HG03571 (cell line): ENCODE data around the gene CACHD1.
"Not testable (repeated sequence)": the region's sequence is repeated elsewhere in the genome, so short reads cannot be mapped to it uniquely, and the experiment has no call there.

Experiments
- ATAC-seq: cut with Tn5 transposase; IDR thresholded peaks from one replicate; pipeline ENCODE4 v1.9.1; 2021; ENCODE audit not compliant: unreplicated experiment

Gene CACHD1

DNA sequence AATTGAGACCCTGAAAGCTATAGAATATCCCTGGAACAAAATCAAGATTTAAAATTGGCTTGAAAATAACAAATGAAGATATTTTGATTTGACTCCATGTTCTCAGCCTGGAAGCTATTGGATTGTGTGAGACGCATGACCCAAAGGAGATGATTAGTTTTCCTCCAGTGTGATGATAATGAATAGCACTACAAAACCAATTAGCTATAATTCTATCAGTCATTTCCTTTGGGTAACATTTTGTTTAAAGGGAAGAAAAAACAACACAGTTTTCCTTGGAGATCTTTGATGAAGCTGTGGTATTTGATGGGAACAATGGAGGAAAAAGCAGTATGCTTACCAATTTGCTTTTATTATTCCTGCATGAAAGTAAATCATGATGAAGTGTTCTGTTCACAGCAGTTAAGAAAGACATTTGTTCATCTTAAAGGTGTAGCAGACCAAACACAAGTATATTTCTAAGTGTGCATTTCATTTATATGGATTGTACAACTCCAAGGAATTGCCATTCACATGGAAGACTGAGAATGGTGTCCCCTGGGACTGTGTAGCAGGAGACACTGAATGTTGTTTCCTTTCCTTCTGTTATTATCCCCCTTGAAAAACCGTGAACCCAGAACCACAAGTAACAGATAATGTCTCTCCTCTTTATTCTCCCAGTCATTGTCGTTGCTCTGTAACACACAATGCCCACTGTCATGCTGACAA is 111.4 kb downstream of the CACHD1 start:
- no peak for ATAC-seq

DNA sequence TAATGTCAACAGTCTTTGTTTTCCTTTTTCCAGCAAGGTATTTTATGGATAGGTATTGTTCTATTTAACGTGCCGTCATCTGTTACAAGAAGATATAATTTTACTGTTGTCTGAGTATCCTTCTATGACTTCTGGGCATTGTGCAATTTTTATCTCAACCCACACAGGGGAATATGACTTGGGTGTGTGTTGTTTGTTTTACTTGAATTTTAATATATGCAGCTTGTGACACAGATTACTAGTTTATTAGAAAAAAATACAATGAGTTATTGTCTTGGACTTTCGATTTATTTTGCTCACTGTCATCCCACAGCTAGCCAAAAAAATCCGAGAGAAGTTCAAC is 111.9 kb downstream of the CACHD1 start:
- ATAC-seq, result no peak

DNA sequence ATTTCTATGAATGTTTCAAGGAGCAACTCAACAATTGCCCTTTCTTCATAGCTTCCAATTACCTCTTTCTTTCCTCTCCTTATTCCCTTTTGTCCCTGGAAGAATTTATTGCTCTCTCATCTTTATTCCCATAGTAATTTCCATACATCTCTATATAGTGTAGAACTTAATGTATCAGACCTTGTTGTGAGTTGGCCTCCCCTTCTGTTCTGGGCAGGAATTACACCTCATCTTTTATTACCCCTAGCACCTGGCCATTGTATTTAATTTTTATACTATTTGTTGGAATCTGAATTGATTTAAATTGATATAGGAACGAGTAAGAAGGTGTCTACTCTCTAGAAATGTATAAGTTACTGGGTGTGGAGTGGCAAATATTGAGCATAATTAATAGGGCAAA is 114.5 kb downstream of the CACHD1 start:
- ATAC-seq, result no peak

DNA sequence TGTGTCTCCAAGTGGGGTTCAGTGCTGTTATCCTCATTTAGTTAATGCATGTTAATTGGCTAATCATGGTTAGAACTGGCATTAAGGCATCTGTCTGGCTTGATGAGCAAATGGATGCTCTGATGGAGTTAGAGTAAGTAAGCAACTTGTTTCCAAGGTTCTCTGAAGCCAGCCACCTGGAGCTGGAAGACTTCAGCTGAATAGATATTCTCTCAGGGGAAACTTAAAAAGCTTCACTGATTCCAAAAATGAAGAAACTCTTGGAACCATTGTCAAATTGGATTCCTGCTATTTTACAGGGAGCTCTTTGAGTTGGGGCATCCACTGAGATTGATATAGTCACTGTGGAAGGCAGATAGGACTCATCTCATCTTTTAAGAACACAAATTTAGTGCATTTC is 118.9 kb downstream of the CACHD1 start:
- ATAC-seq, result no peak

DNA sequence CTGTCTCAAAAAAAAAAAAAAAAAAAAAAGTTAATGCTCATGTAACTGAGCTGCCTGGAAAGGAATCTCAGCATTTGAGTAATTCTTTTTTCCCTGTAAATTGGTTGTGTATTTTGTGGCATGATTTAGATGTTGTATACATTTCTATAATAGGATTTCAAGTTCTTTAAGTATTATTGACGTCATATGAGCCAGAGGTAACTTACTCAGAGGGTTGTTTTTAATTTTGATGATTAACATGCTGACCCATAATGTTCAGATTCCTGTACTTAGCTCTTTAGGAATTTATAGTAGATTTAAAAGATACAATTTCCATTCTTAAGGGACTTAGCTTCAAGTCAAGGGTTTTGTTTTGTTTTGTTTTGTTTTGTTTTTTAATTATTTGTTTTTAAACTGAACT is 120.4 kb downstream of the CACHD1 start:
- no peak for ATAC-seq

DNA sequence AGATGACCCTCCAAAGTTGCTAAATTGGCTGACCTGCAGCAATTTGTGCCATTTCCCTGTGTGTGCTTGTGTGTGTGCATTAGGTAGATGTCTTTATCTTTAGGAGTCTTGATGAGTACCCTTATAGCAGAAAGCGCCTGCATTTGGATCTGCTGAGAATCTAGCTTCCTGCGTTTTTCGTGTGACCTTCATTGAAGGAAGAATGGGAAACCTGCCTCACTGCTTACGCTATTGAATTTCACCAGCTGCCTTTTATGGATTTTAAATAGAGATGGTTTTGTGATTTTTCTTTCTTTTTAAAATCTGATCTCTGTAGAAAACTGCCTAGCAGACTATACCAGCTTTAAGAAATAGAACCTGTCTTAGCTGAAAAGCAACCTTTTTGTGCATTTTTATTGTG is 124.5 kb downstream of the CACHD1 start:
- no peak for ATAC-seq

DNA sequence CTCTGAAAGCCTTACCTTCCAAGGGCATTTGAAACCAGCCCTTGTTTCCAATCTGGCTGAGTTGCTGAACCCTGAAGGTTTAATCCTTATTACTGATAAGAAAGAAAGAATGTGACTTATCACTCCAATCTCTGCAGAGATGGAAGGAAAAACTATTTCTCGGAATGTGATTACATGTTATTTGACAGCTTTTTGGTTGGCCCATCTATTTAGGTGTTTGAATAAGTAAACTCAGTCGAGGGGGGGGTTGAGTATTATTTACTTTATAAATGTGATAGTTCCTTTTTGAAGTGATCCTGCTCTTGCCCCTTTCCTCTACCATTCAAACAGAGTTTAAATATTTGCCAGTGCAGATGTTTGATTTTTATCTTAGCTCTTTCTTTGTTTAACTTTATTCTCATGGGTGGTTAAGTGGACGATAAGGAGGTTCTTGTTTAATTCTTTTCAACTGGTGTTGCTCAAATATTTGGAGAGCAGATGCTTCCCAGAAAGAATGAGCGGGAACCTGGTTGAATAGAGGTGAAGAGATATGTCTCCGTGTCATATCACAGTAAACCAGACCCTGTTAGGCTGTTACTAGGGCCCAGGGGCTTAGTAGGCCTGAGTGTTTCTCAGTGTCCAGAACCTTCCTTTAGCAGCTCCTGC is 126.1 kb downstream of the CACHD1 start:
- ATAC-seq, result no peak

DNA sequence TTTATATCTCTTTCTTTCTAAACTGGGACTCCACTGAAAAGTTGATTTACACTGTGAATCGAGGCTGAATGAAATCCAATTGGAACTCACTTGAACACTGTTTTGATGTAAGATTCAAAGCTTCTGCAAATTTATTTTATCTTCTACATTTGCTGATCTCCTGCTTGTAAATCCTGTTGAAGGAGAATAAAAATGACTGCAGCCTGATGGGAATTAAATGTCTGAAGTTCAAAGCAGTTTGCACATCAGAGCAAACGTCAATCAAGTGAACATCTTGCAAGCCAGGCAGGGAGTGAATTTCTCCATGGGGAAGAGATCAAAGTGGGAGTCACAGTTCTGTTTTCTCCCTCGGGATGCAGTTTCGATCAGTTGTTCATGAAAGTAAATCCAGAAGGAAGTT is 127.2 kb downstream of the CACHD1 start:
- no peak for ATAC-seq

DNA sequence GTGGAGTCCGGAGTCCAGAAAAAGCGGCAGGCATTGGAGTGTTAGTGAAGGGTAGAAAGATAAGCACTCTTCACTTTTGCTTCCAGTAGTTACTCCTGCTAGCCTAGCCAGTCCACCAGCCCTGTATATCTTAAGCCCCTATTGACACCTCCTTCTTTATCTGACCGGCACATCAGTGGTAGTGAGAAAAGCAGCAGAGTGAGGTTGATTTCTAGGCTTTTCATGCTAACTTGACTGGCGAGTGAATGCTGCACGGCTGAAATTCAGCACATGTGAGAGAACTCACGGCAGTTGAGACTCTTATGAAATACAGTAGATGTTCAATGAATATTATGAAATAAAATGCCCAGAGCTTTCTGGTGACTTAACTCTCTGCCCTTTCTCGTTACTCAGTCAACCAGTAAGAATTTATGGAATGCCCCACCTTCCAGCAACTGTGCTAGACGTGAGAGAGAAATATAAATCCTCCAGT is 128.2 kb downstream of the CACHD1 start:
- ATAC-seq, result no peak

DNA sequence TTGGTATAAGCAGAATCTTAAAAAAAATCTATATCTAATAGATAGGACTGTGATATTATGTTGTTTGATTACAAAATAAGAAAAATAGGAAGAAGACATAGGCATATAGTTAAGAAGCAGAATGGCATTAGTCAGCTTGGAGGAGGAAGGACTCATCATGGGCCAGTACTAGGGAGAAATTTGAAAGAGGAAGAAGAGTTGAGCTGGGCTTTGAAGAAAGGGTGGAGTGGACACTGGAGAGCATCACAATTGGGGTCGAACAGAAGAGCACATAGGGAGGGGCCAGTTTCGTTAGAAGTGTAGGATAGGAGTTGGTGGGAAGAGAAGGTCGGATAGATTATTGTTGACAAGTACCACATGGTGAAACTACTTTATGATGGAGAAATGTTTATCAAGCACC is 129.3 kb downstream of the CACHD1 start:
- ATAC-seq, result no peak

DNA sequence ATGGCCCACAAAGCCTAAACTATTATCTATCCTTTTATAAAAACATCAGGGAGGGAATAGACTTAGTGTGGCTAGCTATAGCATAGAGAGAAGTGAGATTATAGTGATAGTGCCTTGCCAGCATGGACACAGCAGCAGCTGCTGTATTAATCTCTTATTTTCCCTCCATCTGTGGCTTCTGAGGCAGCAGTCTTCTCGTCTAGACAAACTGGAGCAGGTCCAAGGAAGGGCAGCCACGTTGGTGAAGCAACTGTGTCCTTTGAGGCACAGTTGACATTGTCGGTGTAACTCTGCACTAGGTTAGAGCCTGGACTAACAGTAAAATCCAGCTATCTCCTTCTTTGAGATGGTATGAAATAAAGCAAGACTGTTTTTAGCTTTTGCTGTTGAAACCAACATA is 131.3 kb downstream of the CACHD1 start:
- no peak for ATAC-seq

DNA sequence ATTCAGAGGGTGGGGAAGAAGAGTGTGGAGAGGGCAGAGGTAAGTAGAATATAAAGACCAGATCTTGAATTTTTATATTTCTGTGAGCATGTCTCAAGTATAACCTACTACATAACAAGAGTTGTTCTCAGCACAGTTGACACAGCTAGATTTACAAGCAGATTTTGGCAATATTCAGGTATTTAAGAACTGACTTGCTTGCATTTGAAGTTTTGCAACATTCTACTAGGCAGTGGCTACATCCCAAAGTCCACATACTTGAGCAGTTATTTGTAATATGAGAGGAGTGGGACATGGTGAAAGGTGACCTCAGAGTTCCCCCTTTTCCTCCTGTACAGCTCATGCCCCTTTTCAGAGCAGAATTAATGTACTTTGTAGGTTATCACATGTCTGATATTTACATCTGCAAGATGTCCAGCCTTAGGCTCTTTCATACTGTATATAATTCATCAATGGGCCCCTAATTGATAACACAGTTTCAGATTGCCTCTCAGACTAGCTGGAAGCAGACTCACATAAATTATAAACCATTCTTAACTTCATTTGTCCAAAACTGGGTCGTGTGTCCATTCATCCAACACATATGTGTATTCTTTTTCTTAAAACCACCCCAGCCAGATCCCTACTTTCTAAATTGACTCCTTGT is 138.2 kb downstream of the CACHD1 start:
- no peak for ATAC-seq

DNA sequence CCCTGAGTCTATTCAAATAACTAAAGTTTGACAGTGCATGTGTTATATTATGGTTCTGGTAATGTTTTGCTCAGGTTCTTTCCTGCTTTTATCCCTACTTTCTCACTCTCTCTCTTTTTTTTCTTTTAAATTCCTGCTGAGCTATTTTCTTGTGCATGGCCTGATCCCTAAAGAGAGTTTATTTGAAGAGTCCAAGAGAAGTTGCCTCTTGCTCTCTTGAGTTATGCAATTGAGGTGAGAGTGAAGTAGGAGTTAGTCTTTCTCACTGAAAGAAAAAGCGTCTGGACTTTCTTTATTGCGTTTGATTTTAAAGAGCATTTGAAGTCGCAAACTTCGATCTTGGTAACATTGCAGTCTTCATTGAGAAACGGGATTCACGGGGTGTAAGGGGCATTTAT is 138.7 kb downstream of the CACHD1 start:
- ATAC-seq, result no peak

DNA sequence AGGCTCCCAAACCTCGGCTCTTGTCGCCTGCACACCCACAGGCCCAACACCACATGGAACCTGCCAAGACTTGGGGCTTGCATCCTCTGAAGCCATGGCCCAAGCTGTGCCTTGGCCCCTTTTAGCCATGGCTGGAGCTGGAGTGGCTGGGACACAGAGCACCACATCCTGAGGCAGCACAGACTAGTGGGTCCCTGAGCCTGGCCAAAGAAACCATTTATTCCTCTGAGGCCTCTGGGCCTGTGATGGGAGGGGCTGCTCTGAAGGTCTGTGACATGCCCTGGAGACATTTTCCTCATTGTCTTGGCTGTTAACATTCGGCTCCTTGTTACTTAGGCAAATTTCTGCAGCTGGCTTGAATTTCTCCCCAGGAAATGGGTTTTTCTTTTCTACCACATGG is 141.0 kb downstream of the CACHD1 start:
- ATAC-seq, result not testable (repeated sequence)

DNA sequence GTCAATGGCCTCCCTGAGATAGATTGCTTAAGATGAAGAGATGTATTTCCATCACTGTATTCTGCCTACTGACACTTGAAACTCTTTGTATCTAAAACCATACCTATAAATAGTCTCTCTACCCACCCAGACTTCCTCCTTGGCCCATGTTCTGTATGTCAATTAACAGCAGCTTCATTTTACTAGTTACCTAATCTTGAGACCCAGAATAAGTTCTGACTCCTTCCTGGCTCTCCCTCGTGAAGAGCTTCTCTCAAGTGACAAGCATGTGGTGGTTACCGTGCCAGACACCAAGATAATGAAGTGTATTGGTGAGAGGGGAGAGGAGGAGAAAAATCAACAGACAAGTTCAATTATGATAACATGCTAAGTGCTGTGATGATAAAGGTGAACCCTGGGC is 146.1 kb downstream of the CACHD1 start:
- no peak for ATAC-seq

DNA sequence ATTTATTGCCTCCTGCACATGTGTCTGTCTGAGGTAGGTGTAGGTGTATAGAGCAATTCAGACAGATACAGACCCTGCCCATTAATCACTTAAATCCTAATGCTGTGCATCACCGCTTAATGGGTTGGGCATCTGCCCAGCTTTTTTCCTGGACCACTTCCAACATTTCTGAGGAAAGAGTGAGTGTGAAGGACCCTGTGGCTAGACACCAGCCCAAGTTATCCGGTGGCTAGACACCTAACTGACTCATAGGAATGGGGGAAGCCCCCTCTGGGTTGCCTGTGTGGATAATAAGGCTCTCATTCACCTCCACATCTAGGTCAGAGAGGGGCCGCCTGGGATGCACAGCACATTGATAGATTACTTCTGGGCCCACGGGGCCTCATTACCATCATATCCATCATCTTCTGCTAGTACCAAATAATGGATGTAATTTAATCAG is 153.8 kb downstream of the CACHD1 start:
- ATAC-seq, result no peak

DNA sequence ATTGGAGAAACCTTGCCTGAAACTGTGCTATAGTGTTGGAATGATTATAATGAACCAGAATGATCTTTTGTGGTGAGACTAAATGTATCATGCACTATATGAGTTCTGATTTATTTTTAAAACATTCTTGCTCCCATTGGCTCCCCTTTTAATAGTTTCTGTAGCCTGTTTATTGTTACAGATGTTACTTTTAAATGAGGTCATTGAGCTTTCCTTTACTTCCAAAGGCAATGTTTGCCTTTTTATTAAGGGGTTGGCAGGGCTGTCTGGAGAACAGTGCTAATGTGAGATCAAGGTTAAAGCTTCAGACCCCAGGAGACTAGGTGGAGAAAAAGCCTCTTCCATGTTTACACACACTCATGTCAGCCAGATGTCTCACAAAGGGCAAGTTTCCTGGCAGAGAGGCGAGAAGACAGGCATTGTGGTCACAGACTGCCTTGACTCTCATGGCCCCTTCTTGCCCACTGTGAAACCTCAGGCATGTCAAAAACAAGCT is 154.3 kb downstream of the CACHD1 start:
- no peak for ATAC-seq

DNA sequence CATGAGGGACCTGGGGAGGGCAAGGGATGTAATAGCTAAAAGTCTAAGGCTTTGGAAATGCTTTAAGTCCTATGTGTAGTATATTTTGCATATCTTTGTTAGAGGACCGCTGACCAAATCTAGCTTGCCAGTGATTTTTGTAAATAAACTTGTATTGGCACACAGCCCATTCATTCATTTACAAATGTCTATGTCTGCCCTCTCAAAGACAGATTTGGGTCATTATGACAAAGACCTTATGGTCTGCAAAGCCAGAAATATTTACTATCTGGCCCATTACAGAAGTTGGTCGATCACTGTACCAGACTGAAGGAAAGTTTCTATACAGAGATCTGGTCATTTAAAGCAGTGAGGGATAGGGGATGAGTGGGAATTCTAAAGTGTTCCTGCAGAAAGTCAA is 154.9 kb downstream of the CACHD1 start:
- ATAC-seq, result no peak

DNA sequence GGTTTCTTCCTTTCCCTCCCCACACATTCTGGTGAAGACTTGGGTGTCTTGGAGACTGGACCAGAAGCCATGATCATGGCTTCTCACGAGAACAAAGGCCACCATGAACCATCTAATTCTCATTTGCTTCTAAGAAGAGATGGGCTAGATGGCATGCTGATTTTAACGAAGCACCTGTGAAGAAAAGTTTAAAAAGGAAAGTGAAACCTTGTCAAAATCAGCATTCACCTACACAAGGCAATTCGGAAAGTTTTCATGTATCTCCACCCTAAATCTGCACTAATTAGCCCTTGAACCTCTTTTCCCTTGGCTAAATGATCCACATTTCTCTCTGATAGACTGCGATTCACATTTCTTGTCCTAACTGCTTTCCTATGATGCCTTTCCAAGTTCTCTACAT is 160.7 kb downstream of the CACHD1 start:
- ATAC-seq, result no peak

DNA sequence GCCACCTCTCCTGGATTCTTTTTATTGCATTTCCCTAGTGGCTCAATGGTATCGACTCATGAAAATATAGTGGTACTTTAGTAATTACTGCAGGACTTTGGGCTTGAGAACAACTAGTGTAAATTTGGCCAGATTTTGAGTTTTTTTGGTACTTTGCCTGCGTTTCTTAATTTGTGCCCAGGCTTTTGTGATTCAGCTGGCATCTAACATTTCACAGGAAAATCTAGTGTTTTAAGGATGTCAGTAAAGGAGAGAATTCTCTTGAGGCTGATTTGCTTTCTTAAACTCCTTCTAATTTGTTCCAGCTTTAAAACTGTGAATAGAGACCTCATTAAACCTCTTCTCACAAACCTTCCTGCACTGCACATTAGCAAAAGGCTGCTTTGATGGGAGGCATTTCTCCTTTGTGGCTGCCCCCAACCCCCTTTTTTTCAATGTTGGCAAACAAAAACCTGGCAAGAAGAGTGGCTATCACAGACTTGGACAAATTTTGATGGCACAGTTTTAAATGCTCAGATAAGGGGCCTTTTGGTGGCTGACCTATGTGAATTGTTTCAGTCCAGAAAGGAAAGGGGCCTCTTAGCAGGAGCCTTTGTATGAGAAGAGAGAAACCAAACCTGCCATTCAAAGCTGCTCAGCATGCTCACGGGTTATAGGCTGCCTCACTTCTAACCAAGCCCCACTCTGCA is 161.6 kb downstream of the CACHD1 start:
- ATAC-seq, result no peak

DNA sequence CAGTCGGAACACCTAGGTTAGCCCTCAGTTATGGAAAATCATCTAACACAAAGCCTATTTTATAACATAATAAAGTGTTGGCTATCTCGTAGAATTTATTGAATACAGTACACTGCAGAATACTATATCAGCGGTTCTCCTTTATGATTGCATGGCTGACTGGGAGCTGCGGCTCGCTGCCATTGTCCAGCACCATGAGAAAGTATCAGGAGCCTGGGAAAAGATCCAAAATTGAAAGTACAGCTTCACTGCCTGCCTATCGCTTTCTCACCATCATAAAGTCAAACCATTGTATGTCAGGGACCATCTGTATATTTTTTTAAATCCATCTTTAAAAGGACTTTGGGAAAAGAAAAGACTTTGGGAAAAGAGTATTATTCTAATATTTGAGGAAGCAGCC is 163.0 kb downstream of the CACHD1 start:
- ATAC-seq, result no peak

DNA sequence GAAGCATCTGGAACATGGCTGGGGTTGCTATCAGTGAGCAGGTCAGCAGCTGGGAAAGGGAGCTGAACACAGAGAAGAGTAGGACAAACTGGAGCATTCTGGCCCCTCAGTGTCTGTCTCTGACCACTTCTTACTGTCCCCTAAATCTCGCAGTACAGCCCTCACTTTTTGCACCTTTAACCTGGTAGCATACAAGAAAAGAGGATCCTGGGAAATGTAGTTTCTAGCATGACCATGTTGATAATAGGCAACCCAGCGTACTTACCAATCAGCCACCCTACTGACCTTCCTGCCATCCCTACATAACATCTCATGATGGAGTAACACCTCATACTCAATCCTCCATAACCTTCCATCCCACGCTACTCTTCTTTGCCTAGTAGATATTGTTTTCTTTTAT is 175.8 kb downstream of the CACHD1 start:
- ATAC-seq, result no peak
